ENCODE measurements around the gene ITGB6.
"Not testable (repeated sequence)": the region's sequence is repeated elsewhere in the genome, so short reads cannot be mapped to it uniquely, and the experiment has no call there.

ITGB6 gene

GRCh38 chr2:160124571-160124970, 75.5 kb downstream of the ITGB6 start:
- TF ChIP-seq, protein P1, sequence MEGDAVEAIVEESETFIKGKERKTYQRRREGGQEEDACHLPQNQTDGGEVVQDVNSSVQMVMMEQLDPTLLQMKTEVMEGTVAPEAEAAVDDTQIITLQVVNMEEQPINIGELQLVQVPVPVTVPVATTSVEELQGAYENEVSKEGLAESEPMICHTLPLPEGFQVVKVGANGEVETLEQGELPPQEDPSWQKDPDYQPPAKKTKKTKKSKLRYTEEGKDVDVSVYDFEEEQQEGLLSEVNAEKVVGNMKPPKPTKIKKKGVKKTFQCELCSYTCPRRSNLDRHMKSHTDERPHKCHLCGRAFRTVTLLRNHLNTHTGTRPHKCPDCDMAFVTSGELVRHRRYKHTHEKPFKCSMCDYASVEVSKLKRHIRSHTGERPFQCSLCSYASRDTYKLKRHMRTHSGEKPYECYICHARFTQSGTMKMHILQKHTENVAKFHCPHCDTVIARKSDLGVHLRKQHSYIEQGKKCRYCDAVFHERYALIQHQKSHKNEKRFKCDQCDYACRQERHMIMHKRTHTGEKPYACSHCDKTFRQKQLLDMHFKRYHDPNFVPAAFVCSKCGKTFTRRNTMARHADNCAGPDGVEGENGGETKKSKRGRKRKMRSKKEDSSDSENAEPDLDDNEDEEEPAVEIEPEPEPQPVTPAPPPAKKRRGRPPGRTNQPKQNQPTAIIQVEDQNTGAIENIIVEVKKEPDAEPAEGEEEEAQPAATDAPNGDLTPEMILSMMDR (IDR thresholded peaks at IDR 0.05; ENCODE audit: low read length): no peak
- TF ChIP-seq EZH2 (IDR thresholded peaks at IDR 0.05; ENCODE audit: borderline replicate concordance, low read length): no peak
- no peaks in the 10 kb centered on the region for H3F3A ChIP-seq (ENCODE audit: insufficient read depth, low read length)
- H3K27ac ChIP-seq (ENCODE audit: low read depth, low read length, poor library complexity, severe bottlenecking): no peak overlapping the region
- H3K27me3 ChIP-seq (ENCODE audit: insufficient read depth, low read length): no peaks in the 10 kb centered on the region
- H2AFZ ChIP-seq (ENCODE audit: low read length): no peak overlapping the region
- no peaks in the 10 kb centered on the region for H3K4me1 ChIP-seq (ENCODE audit: insufficient read depth, low read length, severe bottlenecking)
- H3K79me2 ChIP-seq (ENCODE audit: insufficient read depth, low read length): no peaks in the 10 kb centered on the region
- no peaks in the 10 kb centered on the region for H3K36me3 ChIP-seq (ENCODE audit: insufficient read depth, low read length)
- H3K4me3 ChIP-seq (ENCODE audit: low read depth, low read length, poor library complexity, severe bottlenecking): no peak overlapping the region
- H4K20me1 ChIP-seq (ENCODE audit: insufficient read depth, low read length): no peaks in the 10 kb centered on the region
- no peak overlapping the region for H3K4me2 ChIP-seq (ENCODE audit: low read length)
- H3K9ac ChIP-seq (ENCODE audit: low read length): no peak overlapping the region
- H3K9me2 ChIP-seq (ENCODE audit: low read depth, low read length): no peaks in the 10 kb centered on the region
- H3K9me3 ChIP-seq (ENCODE audit: low read length): no peaks in the 10 kb centered on the region

GRCh38 chr2:160114721-160115120, 85.4 kb downstream of the ITGB6 start:
- H3K4me3 ChIP-seq (ENCODE audit: low read depth, low read length, poor library complexity, severe bottlenecking); H3K9me3 ChIP-seq (ENCODE audit: low read length); H3K9me2 ChIP-seq (ENCODE audit: low read depth, low read length); H3K4me1 ChIP-seq (ENCODE audit: insufficient read depth, low read length, severe bottlenecking); H2AFZ ChIP-seq (ENCODE audit: low read length); H3K27me3 ChIP-seq (ENCODE audit: insufficient read depth, low read length); H3F3A ChIP-seq (ENCODE audit: insufficient read depth, low read length); H3K79me2 ChIP-seq (ENCODE audit: insufficient read depth, low read length); H3K27ac ChIP-seq (ENCODE audit: low read depth, low read length, poor library complexity, severe bottlenecking); H4K20me1 ChIP-seq (ENCODE audit: insufficient read depth, low read length); H3K36me3 ChIP-seq (ENCODE audit: insufficient read depth, low read length); H3K4me2 ChIP-seq (ENCODE audit: low read length); H3K9ac ChIP-seq (ENCODE audit: low read length): not testable (repeated sequence)

DNA sequence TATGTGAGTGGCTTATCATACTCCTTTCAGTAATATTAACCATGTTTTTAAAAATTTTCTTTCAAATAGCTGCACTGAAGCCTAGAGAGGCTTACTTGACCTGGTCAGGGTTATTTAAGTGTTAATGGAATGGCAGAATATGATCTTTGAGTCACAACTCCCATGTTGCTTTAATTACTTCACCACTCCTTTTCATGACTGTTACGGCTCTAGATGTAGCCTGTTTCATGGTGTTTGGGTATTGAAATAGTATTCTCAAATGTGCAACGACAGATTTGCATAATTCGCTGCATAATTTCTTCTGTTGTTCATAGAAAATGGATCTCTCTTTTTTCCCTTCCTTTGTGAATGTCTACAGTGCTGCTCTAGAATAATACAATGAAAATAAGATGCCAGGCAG, 86.1 kb downstream of the ITGB6 start:
- Histone ChIP-seq H3K9me2 (ENCODE audit: low read depth, low read length) (no peaks in the 10 kb centered on the region), H3K79me2 (ENCODE audit: insufficient read depth, low read length) (no peaks in the 10 kb centered on the region), H3K9ac (ENCODE audit: low read length) (no peak overlapping the region), H3K9me3 (ENCODE audit: low read length) (no peaks in the 10 kb centered on the region), H3K27ac (ENCODE audit: low read depth, low read length, poor library complexity, severe bottlenecking) (no peak overlapping the region), H3F3A (ENCODE audit: insufficient read depth, low read length) (no peaks in the 10 kb centered on the region), H4K20me1 (ENCODE audit: insufficient read depth, low read length) (no peaks in the 10 kb centered on the region), H3K36me3 (ENCODE audit: insufficient read depth, low read length) (no peaks in the 10 kb centered on the region), H3K4me3 (ENCODE audit: low read depth, low read length, poor library complexity, severe bottlenecking) (no peak overlapping the region), H3K4me2 (ENCODE audit: low read length) (no peak overlapping the region), H3K27me3 (ENCODE audit: insufficient read depth, low read length) (no peaks in the 10 kb centered on the region), H2AFZ (ENCODE audit: low read length) (no peak overlapping the region), H3K4me1 (ENCODE audit: insufficient read depth, low read length, severe bottlenecking) (no peaks in the 10 kb centered on the region)
- TF ChIP-seq EZH2 (IDR thresholded peaks at IDR 0.05; ENCODE audit: borderline replicate concordance, low read length): no peak
- TF ChIP-seq, protein P1 (IDR thresholded peaks at IDR 0.05; ENCODE audit: low read length): no peak

- Histone ChIP-seq H3F3A (ENCODE audit: insufficient read depth, low read length) (no peaks in the 10 kb centered on the region), H3K27ac (ENCODE audit: low read depth, low read length, poor library complexity, severe bottlenecking) (no peak overlapping the region), H3K4me3 (ENCODE audit: low read depth, low read length, poor library complexity, severe bottlenecking) (no peak overlapping the region), H3K4me1 (ENCODE audit: insufficient read depth, low read length, severe bottlenecking) (no peaks in the 10 kb centered on the region), H3K9me3 (ENCODE audit: low read length) (no peaks in the 10 kb centered on the region), H3K4me2 (ENCODE audit: low read length) (no peak overlapping the region), H2AFZ (ENCODE audit: low read length) (no peak overlapping the region), H3K79me2 (ENCODE audit: insufficient read depth, low read length) (no peaks in the 10 kb centered on the region), H3K9ac (ENCODE audit: low read length) (no peak overlapping the region), H3K36me3 (ENCODE audit: insufficient read depth, low read length) (no peaks in the 10 kb centered on the region), H3K27me3 (ENCODE audit: insufficient read depth, low read length) (no peaks in the 10 kb centered on the region), H4K20me1 (ENCODE audit: insufficient read depth, low read length) (no peaks in the 10 kb centered on the region), H3K9me2 (ENCODE audit: low read depth, low read length) (no peaks in the 10 kb centered on the region)
- TF ChIP-seq, protein P1 (IDR thresholded peaks at IDR 0.05; ENCODE audit: low read length): no peak
- no peak for TF ChIP-seq EZH2 (IDR thresholded peaks at IDR 0.05; ENCODE audit: borderline replicate concordance, low read length)
These were observed 87.9 kb downstream of the ITGB6 start for GRCh38 chr2:160111951-160112798.

Measured in OCI-LY1 (cell line).